WTC11 (cell line): Measurements from ENCODE around the gene ADAT1. TPM values are rescaled to one million over a fixed set of nuclear protein-coding genes. Genes with fewer than 3 reads are reported as not detected.

Source experiments
- ATAC-seq: fragments of 200-7000 bp; cut with Tn5 transposase; 2 replicates; pipeline ENCODE4 v1.10.0; 2021; ENCODE audit warnings: mild to moderate bottlenecking, moderate library complexity
- CTCF ChIA-PET: fragments of 300-600 bp; sonication (Branson Sonifier 250); formaldehyde crosslinking; loops from one replicate; lab custom pipeline; 2021; ENCODE audit warnings: antibody characterized with exemption; lab: Charles Lee
- POLR2A ChIA-PET: fragments of 350-600 bp; sonication (Branson Sonifier 250); formaldehyde crosslinking; loops from one replicate; lab custom pipeline; 2021; ENCODE audit warnings: antibody characterized with exemption; lab: Charles Lee
- DNase-seq: peaks from one replicate; pipeline ENCODE4 v3.0.0; 2021; ENCODE audit warnings: low spot score
- H3K27ac Mint-ChIP-seq: 2 replicates; pipeline ENCODE4 v1.8.0; 2021; ENCODE audit warnings: mixed read lengths
- H3K27me3 Mint-ChIP-seq: 2 replicates; pipeline ENCODE4 v1.8.0; 2021; ENCODE audit warnings: low read depth, mild to moderate bottlenecking, moderate library complexity, mixed read lengths
- H3K36me3 Mint-ChIP-seq: 2 replicates; pipeline ENCODE4 v1.8.0; 2021; ENCODE audit warnings: mixed read lengths
- H3K4me1 Mint-ChIP-seq: 2 replicates; pipeline ENCODE4 v1.8.0; 2022; ENCODE audit warnings: mixed read lengths
- H3K4me3 Mint-ChIP-seq: 2 replicates; pipeline ENCODE4 v1.8.0; 2021; ENCODE audit warnings: mild to moderate bottlenecking, moderate library complexity, mixed read lengths
- H3K9me3 Mint-ChIP-seq: 2 replicates; pipeline ENCODE4 v1.8.0; 2021; ENCODE audit warnings: mixed read lengths
- AFF4 ChIP-seq: sonication (generic); formaldehyde crosslinking; IDR thresholded peaks from 2 replicates; pipeline ENCODE4 v1.8.1; 2023; ENCODE audit warnings: mild to moderate bottlenecking, missing genetic modification reagents, borderline replicate concordance
- CDX4 ChIP-seq: fragments of 250-450 bp; sonication (Bioruptor Pico); IDR thresholded peaks from 2 replicates; pipeline ENCODE4 v1.9.0; 2021; ENCODE audit warnings: moderate library complexity, mild to moderate bottlenecking, inconsistent platforms, borderline replicate concordance
- CREB1 ChIP-seq: sonication (generic); formaldehyde crosslinking; IDR thresholded peaks from 2 replicates; pipeline ENCODE4 v1.8.0; 2023; ENCODE audit warnings: mild to moderate bottlenecking, missing genetic modification reagents
- EMX1 ChIP-seq: fragments of 250-450 bp; sonication (Bioruptor Pico); IDR thresholded peaks from 2 replicates; pipeline ENCODE4 v1.8.0; 2021; ENCODE audit warnings: mild to moderate bottlenecking
- ERG ChIP-seq: fragments of 250-450 bp; sonication (Bioruptor Pico); IDR thresholded peaks from 2 replicates; pipeline ENCODE4 v1.8.0; 2021; ENCODE audit warnings: mild to moderate bottlenecking
- FOXJ3 ChIP-seq: sonication (generic); formaldehyde crosslinking; IDR thresholded peaks from 2 replicates; pipeline ENCODE4 v1.9.0; 2021; ENCODE audit warnings: missing genetic modification reagents, mild to moderate bottlenecking, borderline replicate concordance
- FOXP1 ChIP-seq: sonication (generic); formaldehyde crosslinking; IDR thresholded peaks from 2 replicates; pipeline ENCODE4 v1.8.0; 2022; ENCODE audit warnings: missing genetic modification reagents, mild to moderate bottlenecking, moderate library complexity, borderline replicate concordance
- HMGA2 ChIP-seq: fragments of 250-450 bp; sonication (Bioruptor Pico); IDR thresholded peaks from 2 replicates; pipeline ENCODE4 v1.4.0; 2021; ENCODE audit warnings: mild to moderate bottlenecking, moderate library complexity
- HMGXB4 ChIP-seq: sonication (generic); formaldehyde crosslinking; IDR thresholded peaks from 2 replicates; pipeline ENCODE4 v1.8.1; 2023; ENCODE audit warnings: mild to moderate bottlenecking, moderate library complexity, missing genetic modification reagents
- JAZF1 ChIP-seq: fragments of 250-450 bp; sonication (Bioruptor Pico); IDR thresholded peaks from 2 replicates; pipeline ENCODE4 v1.9.0; 2021; ENCODE audit warnings: moderate library complexity, mild to moderate bottlenecking, inconsistent platforms
- KAT7 ChIP-seq: sonication (generic); formaldehyde crosslinking; IDR thresholded peaks from 2 replicates; pipeline ENCODE4 v1.8.1; 2023; ENCODE audit warnings: missing genetic modification reagents, mild to moderate bottlenecking, borderline replicate concordance
- MYBL2 ChIP-seq: sonication (generic); formaldehyde crosslinking; IDR thresholded peaks from 2 replicates; pipeline ENCODE4 v1.8.1; 2023; ENCODE audit warnings: mild to moderate bottlenecking, moderate library complexity, missing genetic modification reagents
- NFATC4 ChIP-seq: fragments of 250-450 bp; sonication (Bioruptor Pico); IDR thresholded peaks from 2 replicates; pipeline ENCODE4 v1.9.0; 2021; ENCODE audit warnings: mild to moderate bottlenecking
- SOX15 ChIP-seq: fragments of 250-450 bp; sonication (Bioruptor Pico); IDR thresholded peaks from 2 replicates; pipeline ENCODE4 v1.9.0; 2021; ENCODE audit warnings: mild to moderate bottlenecking
- SP1 ChIP-seq: sonication (generic); formaldehyde crosslinking; conservative IDR thresholded peaks from 2 replicates; pipeline ENCODE4 v1.8.1; 2022; ENCODE audit warnings: missing genetic modification reagents
- ZNF396 ChIP-seq: fragments of 250-450 bp; sonication (Bioruptor Pico); IDR thresholded peaks from 2 replicates; pipeline ENCODE4 v1.8.0; 2021; ENCODE audit warnings: mild to moderate bottlenecking, moderate library complexity, borderline replicate concordance
- ZNF416 ChIP-seq: fragments of 250-450 bp; sonication (Bioruptor Pico); IDR thresholded peaks from 2 replicates; pipeline ENCODE4 v1.9.0; 2021; ENCODE audit warnings: mild to moderate bottlenecking, inconsistent platforms
- ZNF423 ChIP-seq: fragments of 250-450 bp; sonication (Bioruptor Pico); IDR thresholded peaks from 2 replicates; pipeline ENCODE4 v2.1.2; 2022; ENCODE audit warnings: mild to moderate bottlenecking, moderate library complexity
- ZNF425 ChIP-seq: fragments of 250-450 bp; sonication (Bioruptor Pico); conservative IDR thresholded peaks from 2 replicates; pipeline ENCODE4 v1.9.0; 2021; ENCODE audit warnings: mild to moderate bottlenecking
- ZNF671 ChIP-seq: fragments of 250-450 bp; sonication (Bioruptor Pico); IDR thresholded peaks from 2 replicates; pipeline ENCODE4 v1.8.0; 2021; ENCODE audit warnings: mild to moderate bottlenecking
- total RNA-seq: library from RNA; stranded (reverse); gene quantifications from 3 replicates; pipeline ENCODE4 v1.2.3, GENCODE V29; 2021
- TF ChIP-seq, protein P1 (sequence below): fragments of 200-600 bp; IDR thresholded peaks from 2 replicates; pipeline ENCODE4 v1.8.0; 2022; ENCODE audit warnings: antibody characterized with exemption
- TF ChIP-seq, protein P2 (sequence below): sonication (generic); formaldehyde crosslinking; IDR thresholded peaks from 2 replicates; pipeline ENCODE4 v1.8.0; 2023; ENCODE audit warnings: missing genetic modification reagents

ADAT1 gene
- total RNA-seq, 1 experiment from 2014 or later: 46.0 TPM

DNA sequence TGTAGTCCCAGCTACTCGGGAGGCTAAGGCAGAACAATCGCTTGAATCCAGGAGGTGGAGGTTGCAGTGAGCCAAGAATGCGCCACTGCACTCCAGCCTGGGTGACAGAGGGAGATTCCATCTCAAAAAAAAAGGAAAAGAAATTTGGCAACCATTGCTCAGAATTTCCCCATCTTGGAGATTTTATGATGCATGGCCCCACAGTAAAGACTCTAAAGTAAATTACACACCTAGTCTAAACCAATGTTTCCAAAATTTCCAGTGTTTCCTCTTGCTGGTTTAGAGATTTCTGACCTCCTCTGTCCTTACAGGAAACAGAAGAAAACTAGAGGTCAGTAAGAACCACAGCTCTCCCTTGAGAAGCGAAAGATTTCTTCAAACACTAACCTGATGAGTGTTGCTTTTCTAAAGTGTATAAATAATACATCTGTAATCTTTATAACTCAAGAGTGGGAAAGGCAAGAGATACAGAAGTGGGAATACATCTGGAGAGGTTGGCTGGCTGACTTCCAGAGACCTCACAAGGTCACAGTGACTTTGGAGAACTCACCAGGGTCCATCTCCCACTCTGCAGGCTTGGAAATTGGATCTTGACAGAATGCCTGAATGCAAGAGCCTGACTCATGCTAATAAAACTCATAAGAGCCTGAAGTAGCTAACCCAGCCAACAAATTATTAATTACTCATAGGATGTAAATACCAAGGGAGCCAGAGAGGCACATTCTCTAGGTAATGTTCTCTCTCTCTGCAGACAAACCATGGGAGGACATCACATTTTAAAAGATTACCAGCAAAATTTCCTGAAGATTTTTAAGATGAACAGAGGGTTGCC lies 8.8 kb downstream of the ADAT1 start (continued):
- TF ChIP-seq ZNF425 (CRISPR knock-in tag): no peak
- TF ChIP-seq, protein P1, sequence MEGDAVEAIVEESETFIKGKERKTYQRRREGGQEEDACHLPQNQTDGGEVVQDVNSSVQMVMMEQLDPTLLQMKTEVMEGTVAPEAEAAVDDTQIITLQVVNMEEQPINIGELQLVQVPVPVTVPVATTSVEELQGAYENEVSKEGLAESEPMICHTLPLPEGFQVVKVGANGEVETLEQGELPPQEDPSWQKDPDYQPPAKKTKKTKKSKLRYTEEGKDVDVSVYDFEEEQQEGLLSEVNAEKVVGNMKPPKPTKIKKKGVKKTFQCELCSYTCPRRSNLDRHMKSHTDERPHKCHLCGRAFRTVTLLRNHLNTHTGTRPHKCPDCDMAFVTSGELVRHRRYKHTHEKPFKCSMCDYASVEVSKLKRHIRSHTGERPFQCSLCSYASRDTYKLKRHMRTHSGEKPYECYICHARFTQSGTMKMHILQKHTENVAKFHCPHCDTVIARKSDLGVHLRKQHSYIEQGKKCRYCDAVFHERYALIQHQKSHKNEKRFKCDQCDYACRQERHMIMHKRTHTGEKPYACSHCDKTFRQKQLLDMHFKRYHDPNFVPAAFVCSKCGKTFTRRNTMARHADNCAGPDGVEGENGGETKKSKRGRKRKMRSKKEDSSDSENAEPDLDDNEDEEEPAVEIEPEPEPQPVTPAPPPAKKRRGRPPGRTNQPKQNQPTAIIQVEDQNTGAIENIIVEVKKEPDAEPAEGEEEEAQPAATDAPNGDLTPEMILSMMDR: no peak

DNA sequence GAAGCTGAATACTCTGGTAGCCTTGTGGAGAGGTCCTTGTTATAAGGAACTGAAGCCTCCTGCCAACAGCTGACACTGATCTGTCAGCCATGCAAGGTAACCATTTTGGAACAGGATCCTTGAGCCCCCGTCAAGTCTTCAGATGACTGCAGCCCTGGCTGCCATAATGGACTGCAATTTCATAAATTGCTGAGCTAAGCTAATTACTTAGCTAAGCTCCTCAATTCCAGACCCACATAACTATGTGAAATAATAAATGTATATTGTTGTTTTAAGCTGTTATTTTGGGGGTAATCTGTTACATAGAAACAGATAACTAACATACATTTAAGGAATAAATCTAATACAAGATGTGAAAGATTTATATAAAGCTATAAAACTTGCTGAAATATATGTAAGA lies 16.6 kb downstream of the ADAT1 start:
- no peak for TF ChIP-seq NFATC4 (CRISPR knock-in tag)
- TF ChIP-seq FOXP1 (CRISPR knock-in tag): no peak
- no peak for TF ChIP-seq ZNF396 (CRISPR knock-in tag)
- no peak for TF ChIP-seq ZNF416 (CRISPR knock-in tag)
- TF ChIP-seq CDX4 (CRISPR knock-in tag): no peak
- no peak for TF ChIP-seq CREB1 (CRISPR knock-in tag)
- TF ChIP-seq ZNF423 (CRISPR knock-in tag): no peak
- no peak for TF ChIP-seq MYBL2
- no peak for TF ChIP-seq AFF4 (CRISPR knock-in tag)
- TF ChIP-seq HMGXB4: no peak
- no peak for TF ChIP-seq FOXJ3 (CRISPR knock-in tag)
- TF ChIP-seq, protein P2, sequence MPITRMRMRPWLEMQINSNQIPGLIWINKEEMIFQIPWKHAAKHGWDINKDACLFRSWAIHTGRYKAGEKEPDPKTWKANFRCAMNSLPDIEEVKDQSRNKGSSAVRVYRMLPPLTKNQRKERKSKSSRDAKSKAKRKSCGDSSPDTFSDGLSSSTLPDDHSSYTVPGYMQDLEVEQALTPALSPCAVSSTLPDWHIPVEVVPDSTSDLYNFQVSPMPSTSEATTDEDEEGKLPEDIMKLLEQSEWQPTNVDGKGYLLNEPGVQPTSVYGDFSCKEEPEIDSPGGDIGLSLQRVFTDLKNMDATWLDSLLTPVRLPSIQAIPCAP (CRISPR knock-in tag): no peak
- TF ChIP-seq SOX15 (CRISPR knock-in tag): no peak
- no peak for TF ChIP-seq HMGA2 (CRISPR knock-in tag)
- TF ChIP-seq ERG (CRISPR knock-in tag): no peak
- no peak for TF ChIP-seq ZNF671 (CRISPR knock-in tag)
- no peak for TF ChIP-seq EMX1 (CRISPR knock-in tag)
- no peak for TF ChIP-seq JAZF1 (CRISPR knock-in tag)
- TF ChIP-seq SP1 (CRISPR knock-in tag): no peak
- no peak for TF ChIP-seq KAT7 (CRISPR knock-in tag)
- ChIA-PET CTCF (interaction anchor here (0.5 to 1.1 kb wide), 3 partner anchors 89 to 290 kb away, joined by 4 to 5 read pairs (median 4); no protein-coding TSS in a partner anchor), POLR2A (interaction anchor here (0.6 kb wide), 1 partner anchor 15 kb away, joined by 3 read pairs; no protein-coding TSS in a partner anchor)
- ATAC-seq (no peak), DNase-seq (no peak)
- H3K9me3 Mint-ChIP-seq: peaks cover 20% of the 10 kb centered on the region
- H3K27ac Mint-ChIP-seq: no peak overlapping the region
- no peak overlapping the region for H3K4me3 Mint-ChIP-seq
- no peaks in the 10 kb centered on the region for H3K27me3 Mint-ChIP-seq
- no peaks in the 10 kb centered on the region for H3K4me1 Mint-ChIP-seq
- peaks cover 59% of the 10 kb centered on the region for H3K36me3 Mint-ChIP-seq
